CD4-positive, alpha-beta T cell treated with Interleukin-21 for 1 hour (primary cell): Measurements from ENCODE around the gene PLA2G2E.
"Not testable (repeated sequence)": the region's sequence is repeated elsewhere in the genome, so short reads cannot be mapped to it uniquely, and the experiment has no call there.

Source experiments
- DNase-seq: peaks from one replicate; pipeline ENCODE4 v3.0.0-alpha.2; 2020

Gene PLA2G2E

GRCh38 chr1:19923137-19923952 is at the start of gene PLA2G2E:
PLA2G2E (minus strand) TSS chr1:19923617; CDS start chr1:19923559, 58 bp downstream.
- no peak for DNase-seq

GRCh38 chr1:19971664-19972063 is 48.2 kb upstream of the PLA2G2E start:
- DNase-seq: no peak

- DNase-seq: no peak
Observed at GRCh38 chr1:19969898-19970660, 46.7 kb upstream of the PLA2G2E start.

GRCh38 chr1:19967808-19968207 is 44.4 kb upstream of the PLA2G2E start:
- no peak for DNase-seq

- DNase-seq: no peak
Observed at GRCh38 chr1:19964542-19964941, 41.1 kb upstream of the PLA2G2E start.

- no peak for DNase-seq
Observed at GRCh38 chr1:19963636-19964035, 40.2 kb upstream of the PLA2G2E start.

GRCh38 chr1:19960591-19960990 is 37.2 kb upstream of the PLA2G2E start:
- DNase-seq: no peak

- DNase-seq: no peak
Observed at GRCh38 chr1:19957779-19958178, 34.4 kb upstream of the PLA2G2E start.

- no peak for DNase-seq
Observed at GRCh38 chr1:19955534-19956170, 32.2 kb upstream of the PLA2G2E start.

GRCh38 chr1:19954059-19954458 is 30.6 kb upstream of the PLA2G2E start:
- DNase-seq: no peak

GRCh38 chr1:19949016-19949415 is 25.6 kb upstream of the PLA2G2E start:
- no peak for DNase-seq

GRCh38 chr1:19946971-19947370 is 23.6 kb upstream of the PLA2G2E start:
- no peak for DNase-seq

GRCh38 chr1:19946331-19946751 is 22.9 kb upstream of the PLA2G2E start:
- DNase-seq: no peak

- DNase-seq: no peak
Observed at GRCh38 chr1:19945914-19946313, 22.5 kb upstream of the PLA2G2E start.

GRCh38 chr1:19942657-19943056 is 19.2 kb upstream of the PLA2G2E start:
- no peak for DNase-seq

GRCh38 chr1:19942088-19942487 is 18.7 kb upstream of the PLA2G2E start:
- DNase-seq: no peak

GRCh38 chr1:19941206-19941568 is 17.8 kb upstream of the PLA2G2E start:
- DNase-seq: no peak

GRCh38 chr1:19940486-19941205 is 17.2 kb upstream of the PLA2G2E start:
- no peak for DNase-seq

GRCh38 chr1:19938472-19938871 is 15.1 kb upstream of the PLA2G2E start:
- no peak for DNase-seq

- no peak for DNase-seq
Observed at GRCh38 chr1:19936061-19936750, 12.8 kb upstream of the PLA2G2E start.

GRCh38 chr1:19934336-19934735 is 10.9 kb upstream of the PLA2G2E start:
- no peak for DNase-seq

- DNase-seq: no peak
Observed at GRCh38 chr1:19932866-19933265, 9.4 kb upstream of the PLA2G2E start.

- not testable (repeated sequence) for DNase-seq
Observed at GRCh38 chr1:19927130-19927421, 3.7 kb upstream of the PLA2G2E start.
